Mesothelial cell of epicardium (in vitro differentiated cells): Measurements from ENCODE around the gene BCAN. TPM values are rescaled to one million over a fixed set of nuclear protein-coding genes. Genes with fewer than 3 reads are reported as not detected.

Source experiments
- DNase-seq, 2 experiments: peaks; one replicate each; pipeline ENCODE4 v3.0.0; 2021; ENCODE audit warnings: low spot score in 2 of 2; ENCODE audit not compliant: unreplicated experiment in 2 of 2
- H3K27ac Mint-ChIP-seq: 2 replicates; pipeline ENCODE4 v1.8.0; 2021; ENCODE audit warnings: mixed read lengths
- H3K27me3 Mint-ChIP-seq: 2 replicates; pipeline ENCODE4 v1.8.0; 2021; ENCODE audit warnings: low read depth, mixed read lengths
- H3K36me3 Mint-ChIP-seq: 2 replicates; pipeline ENCODE4 v1.8.0; 2021; ENCODE audit warnings: mixed read lengths
- H3K4me1 Mint-ChIP-seq: 2 replicates; pipeline ENCODE4 v1.8.0; 2021; ENCODE audit warnings: mixed read lengths
- H3K4me3 Mint-ChIP-seq: 2 replicates; pipeline ENCODE4 v1.8.0; 2021; ENCODE audit warnings: mild to moderate bottlenecking, moderate library complexity, mixed read lengths
- H3K9me3 Mint-ChIP-seq: 2 replicates; pipeline ENCODE4 v1.8.0; 2021; ENCODE audit warnings: mixed read lengths
- total RNA-seq: library from RNA; stranded (reverse); gene quantifications from 3 replicates; pipeline ENCODE4 v1.2.1, GENCODE V29; 2021
- TF ChIP-seq, protein P1 (sequence below): fragments of 200-600 bp; sonication (generic); IDR thresholded peaks from one replicate; pipeline ENCODE4 v1.5.0; 2021; ENCODE audit warnings: antibody characterized with exemption; ENCODE audit not compliant: unreplicated experiment

The BCAN gene
- total RNA-seq, 1 donor from 2014 or later = 0.85 TPM

DNA sequence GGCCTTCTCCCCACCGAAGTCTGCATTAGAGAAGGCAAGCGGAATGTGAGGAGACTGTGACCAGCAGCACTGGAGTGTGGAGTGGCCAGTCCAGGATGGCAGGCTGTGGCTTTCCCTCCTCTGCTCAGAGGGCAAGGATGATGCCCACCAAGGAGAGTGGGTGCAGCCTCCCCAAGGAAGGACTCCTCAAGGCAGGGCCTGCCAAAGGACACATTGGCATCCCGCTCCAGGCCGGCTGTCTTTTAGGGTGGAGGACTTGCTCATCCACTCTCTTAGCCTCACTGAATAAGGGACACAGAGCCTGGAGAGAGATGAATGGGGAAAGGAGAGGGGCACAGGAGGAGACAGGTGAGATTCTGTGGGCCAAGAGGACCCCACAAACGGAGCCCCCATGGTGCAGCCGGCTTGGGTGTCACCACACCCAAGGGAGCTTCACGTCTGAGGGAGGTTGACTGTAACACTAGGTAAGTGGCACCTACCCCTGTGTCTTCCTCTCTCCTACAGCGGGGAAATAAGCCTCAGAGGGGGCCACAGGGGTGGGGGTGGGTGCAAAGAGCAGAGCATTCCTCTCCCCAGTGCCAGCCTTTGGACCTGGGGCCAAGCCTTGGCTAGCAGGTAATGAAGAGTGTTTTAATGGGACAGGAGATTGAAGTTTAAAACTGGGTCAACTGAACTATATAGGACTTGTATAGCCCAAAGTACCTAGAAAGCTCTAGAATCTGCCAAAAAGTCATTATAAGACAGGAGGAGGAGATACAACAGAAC lies 39.5 kb downstream of the BCAN start:
- no peak overlapping the region for H3K4me3 Mint-ChIP-seq
- H3K27ac Mint-ChIP-seq = no peak overlapping the region
- H3K36me3 Mint-ChIP-seq = no peaks in the 10 kb centered on the region
- DNase-seq = no peak
- H3K4me1 Mint-ChIP-seq = peaks cover 12% of the 10 kb centered on the region
- TF ChIP-seq, protein P1, sequence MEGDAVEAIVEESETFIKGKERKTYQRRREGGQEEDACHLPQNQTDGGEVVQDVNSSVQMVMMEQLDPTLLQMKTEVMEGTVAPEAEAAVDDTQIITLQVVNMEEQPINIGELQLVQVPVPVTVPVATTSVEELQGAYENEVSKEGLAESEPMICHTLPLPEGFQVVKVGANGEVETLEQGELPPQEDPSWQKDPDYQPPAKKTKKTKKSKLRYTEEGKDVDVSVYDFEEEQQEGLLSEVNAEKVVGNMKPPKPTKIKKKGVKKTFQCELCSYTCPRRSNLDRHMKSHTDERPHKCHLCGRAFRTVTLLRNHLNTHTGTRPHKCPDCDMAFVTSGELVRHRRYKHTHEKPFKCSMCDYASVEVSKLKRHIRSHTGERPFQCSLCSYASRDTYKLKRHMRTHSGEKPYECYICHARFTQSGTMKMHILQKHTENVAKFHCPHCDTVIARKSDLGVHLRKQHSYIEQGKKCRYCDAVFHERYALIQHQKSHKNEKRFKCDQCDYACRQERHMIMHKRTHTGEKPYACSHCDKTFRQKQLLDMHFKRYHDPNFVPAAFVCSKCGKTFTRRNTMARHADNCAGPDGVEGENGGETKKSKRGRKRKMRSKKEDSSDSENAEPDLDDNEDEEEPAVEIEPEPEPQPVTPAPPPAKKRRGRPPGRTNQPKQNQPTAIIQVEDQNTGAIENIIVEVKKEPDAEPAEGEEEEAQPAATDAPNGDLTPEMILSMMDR = no peak
- H3K27me3 Mint-ChIP-seq = peaks cover 26% of the 10 kb centered on the region
- H3K9me3 Mint-ChIP-seq = no peaks in the 10 kb centered on the region

DNA sequence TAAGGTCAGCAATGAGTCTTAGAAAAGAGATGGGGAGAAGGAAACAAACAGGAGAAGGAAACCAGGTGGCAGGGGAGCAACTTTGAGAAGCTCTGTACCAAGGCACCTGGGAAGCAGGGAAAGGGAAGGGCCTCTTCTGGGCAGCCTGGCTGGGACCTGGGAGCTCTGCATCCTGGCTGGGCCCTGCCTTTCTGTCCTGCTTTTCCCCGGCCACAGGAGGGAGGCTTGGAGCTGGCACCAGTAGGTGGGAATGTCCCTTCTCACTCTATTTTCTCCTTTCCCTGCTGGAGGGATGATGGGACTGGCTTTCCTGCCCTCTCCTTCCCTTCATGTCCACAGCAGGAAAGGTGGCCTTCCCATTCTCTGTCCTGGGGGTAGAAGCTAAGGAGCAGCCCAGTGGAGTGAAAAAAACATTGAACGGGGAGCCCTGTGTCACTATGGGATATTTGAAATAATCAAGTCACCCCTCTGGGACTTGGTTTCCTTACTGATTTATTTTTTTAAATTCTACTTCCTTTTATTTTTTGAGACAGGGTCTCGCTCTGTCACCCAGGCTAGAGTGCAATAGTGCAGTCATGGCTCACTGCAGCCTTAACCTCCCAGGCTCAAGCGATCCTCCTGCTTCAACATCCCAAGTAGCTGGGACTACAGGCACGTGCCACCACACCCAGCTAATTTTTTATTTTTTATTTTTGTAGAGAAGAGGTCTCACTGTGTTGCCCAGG lies 40.4 kb downstream of the BCAN start:
- Mint-ChIP-seq H3K9me3 (no peaks in the 10 kb centered on the region), H3K4me3 (no peak overlapping the region), H3K36me3 (no peaks in the 10 kb centered on the region), H3K4me1 (peaks cover 9% of the 10 kb centered on the region), H3K27ac (no peak overlapping the region), H3K27me3 (peaks cover 24% of the 10 kb centered on the region)
- TF ChIP-seq, protein P1 = no peak
- no peak for DNase-seq

DNA sequence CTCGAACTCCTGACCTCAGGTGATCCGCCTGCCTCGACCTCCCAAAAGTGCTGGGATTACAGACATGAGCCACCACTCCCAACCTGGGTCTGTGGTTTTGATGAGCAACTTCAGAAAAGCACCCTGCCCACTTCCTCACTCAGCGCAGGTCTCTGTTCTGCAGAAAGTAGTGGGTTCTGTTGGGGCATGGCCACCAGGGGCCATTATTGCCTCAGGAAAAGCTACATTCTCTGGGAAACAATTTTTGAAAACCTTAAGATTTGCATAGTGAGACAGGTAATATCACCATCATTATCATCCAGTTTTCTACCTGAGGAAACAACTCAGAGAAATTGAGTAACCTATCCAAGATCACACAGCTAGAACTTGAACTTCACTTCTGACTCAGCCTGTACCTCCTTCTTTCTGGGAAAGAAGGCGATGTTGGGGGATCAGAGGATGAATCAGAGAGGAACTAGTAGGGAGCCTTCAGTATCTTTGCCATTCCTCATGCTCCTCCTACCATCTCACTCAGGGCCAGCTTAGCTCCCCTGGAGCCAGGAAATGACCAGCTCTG lies 42.4 kb downstream of the BCAN start:
- TF ChIP-seq, protein P1 = no peak
- peaks cover 13% of the 10 kb centered on the region for H3K27me3 Mint-ChIP-seq
- H3K4me1 Mint-ChIP-seq = peaks cover 5% of the 10 kb centered on the region

DNA sequence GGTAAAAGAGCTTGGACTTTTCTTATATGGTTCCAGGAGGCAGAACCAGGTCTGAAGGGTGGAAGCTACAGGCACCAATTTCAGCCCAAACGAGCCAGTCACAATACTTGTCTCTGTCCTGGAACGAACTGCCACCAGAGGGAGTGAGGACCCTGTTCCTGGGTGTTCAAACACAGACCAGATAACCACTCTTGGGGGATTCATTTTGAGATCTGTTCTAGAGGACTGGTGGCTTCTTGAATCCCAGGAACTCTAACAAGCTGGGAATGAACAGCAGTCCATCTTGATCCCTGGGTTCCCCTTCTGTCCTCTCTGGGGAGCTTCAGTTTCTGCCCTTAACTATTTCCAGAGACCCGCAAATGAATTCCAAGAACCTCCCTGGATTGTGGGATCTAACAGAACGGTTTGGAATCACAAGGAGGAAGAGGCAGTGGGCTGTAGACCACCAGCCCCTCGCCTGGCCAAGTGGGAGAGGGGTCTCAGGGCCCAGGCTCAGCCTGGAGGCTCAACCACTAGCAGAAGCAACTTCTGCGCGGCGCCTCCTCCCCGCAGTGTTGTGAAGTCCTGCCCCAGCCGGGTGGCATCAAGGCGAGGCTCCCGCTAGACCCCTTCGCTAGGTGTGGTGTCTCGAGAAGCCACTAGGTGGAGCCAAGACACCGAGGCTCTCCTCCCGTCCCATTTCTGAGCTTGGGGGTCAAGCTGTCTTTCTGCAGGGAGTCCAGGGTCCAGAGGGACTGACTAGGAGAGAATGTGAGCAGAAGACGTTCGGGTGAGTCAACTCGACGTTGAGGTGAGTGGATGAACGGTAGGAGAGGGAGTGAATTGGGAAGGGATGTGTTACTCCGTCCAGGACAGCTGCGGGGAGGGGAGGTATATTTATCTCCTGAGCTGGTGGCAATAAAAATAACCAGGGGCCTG lies 47.4 kb downstream of the BCAN start:
- H3K27ac Mint-ChIP-seq = peak overlapping the region; percentile 94
- DNase-seq = peak in 1 of 2 experiments; percentile 87
- no peaks in the 10 kb centered on the region for H3K9me3 Mint-ChIP-seq
- TF ChIP-seq, protein P1 = peak; percentile 92
- peaks cover 55% of the 10 kb centered on the region for H3K4me1 Mint-ChIP-seq
- peaks cover under 1% of the 10 kb centered on the region for H3K36me3 Mint-ChIP-seq
- peak overlapping the region; percentile 74 for H3K4me3 Mint-ChIP-seq
- no peaks in the 10 kb centered on the region for H3K27me3 Mint-ChIP-seq

More for the DNA sequence above, 42.4 kb downstream of the BCAN start:
- H3K27ac Mint-ChIP-seq = no peak overlapping the region
- H3K36me3 Mint-ChIP-seq = no peaks in the 10 kb centered on the region
- H3K9me3 Mint-ChIP-seq = no peaks in the 10 kb centered on the region
- DNase-seq = no peak
- H3K4me3 Mint-ChIP-seq = no peak overlapping the region

DNA sequence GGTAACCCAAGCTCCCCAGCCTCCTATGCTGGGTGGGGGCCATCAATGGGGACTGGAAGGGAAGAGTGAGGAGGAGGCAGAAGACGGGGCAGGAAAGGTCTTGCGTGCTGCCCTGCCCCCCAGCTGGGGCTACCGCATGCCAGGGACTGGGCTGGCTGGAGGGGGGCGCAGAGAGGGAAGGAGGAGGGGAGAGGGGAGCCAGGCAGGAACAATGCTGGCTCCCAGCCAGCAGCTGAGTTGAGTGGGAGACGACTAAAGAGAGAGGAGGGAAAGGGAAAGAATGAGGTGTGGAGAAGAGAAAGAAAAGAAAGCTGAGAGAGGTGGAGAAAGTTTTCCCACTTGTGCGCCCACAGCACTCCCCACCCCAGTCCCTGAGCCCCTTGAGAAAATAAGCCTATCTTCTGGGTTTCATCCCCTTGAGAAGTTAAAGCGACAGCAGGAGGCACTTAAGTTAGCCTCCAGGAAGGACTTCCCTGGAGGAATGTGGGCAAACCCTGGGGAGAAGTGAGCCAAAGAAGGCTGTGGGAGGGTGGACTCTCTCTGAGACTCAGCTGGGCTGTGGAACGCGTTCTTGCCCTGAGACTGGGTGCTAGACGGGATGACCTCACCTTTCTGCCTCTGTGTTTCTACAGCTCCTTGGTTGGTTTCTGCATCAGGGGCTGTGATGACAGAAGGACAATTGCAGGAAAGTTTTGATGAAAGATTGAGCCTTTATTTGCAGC lies 48.2 kb downstream of the BCAN start:
- Mint-ChIP-seq H3K36me3 (peaks cover 4% of the 10 kb centered on the region), H3K27ac (peak overlapping the region; percentile 94), H3K27me3 (no peaks in the 10 kb centered on the region), H3K4me3 (peak overlapping the region; percentile 74), H3K9me3 (no peaks in the 10 kb centered on the region), H3K4me1 (peaks cover 60% of the 10 kb centered on the region)
- peak; percentile 75 to 77 for DNase-seq
- TF ChIP-seq, protein P1 = no peak
